H9 (cell line): ENCODE results near the gene TBC1D8. TPM values are rescaled to one million over a fixed set of nuclear protein-coding genes. Genes with fewer than 3 reads are reported as not detected.

Source experiments
- DNase-seq: peaks from one replicate; pipeline ENCODE4 v3.0.0-alpha.2; 2017
- H2AFZ ChIP-seq: one replicate; pipeline ENCODE4 v1.6.1; 2013; ENCODE audit warnings: mild to moderate bottlenecking, low read length, control low read depth, moderate library complexity
- H2AK5ac ChIP-seq: 2 replicates; pipeline ENCODE4 v1.6.1; 2013; ENCODE audit warnings: low read length, control low read depth, mixed read lengths; ENCODE audit not compliant: insufficient read length
- H2BK120ac ChIP-seq: one replicate; pipeline ENCODE4 v1.6.1; 2013; ENCODE audit warnings: low read depth, mild to moderate bottlenecking, low read length, control low read depth, inconsistent platforms; ENCODE audit not compliant: poor library complexity, severe bottlenecking
- H2BK12ac ChIP-seq: 2 replicates; pipeline ENCODE4 v1.6.1; 2013; ENCODE audit warnings: low read length, control low read depth, mixed read lengths, low read depth; ENCODE audit not compliant: insufficient read length
- H2BK15ac ChIP-seq: 2 replicates; pipeline ENCODE4 v1.6.1; 2013; ENCODE audit warnings: low read depth, low read length, control low read depth
- H2BK20ac ChIP-seq: one replicate; pipeline ENCODE4 v1.6.1; 2013; ENCODE audit warnings: low read depth, mild to moderate bottlenecking, low read length, control low read depth, inconsistent platforms; ENCODE audit not compliant: poor library complexity, severe bottlenecking
- H2BK5ac ChIP-seq: 2 replicates; pipeline ENCODE4 v1.6.1; 2013; ENCODE audit warnings: low read length, control low read depth, mixed read lengths; ENCODE audit not compliant: insufficient read length
- H3K14ac ChIP-seq: 2 replicates; pipeline ENCODE4 v1.6.1; 2013; ENCODE audit warnings: low read length, control low read depth; ENCODE audit not compliant: insufficient read depth
- H3K18ac ChIP-seq: 2 replicates; pipeline ENCODE4 v1.6.1; 2013; ENCODE audit warnings: low read depth, mild to moderate bottlenecking, mixed read lengths, low read length, control low read depth; ENCODE audit not compliant: insufficient read length
- H3K23ac ChIP-seq: 2 replicates; pipeline ENCODE4 v1.6.1; 2013; ENCODE audit warnings: low read length, control low read depth, mixed read lengths, low read depth; ENCODE audit not compliant: insufficient read length
- H3K23me2 ChIP-seq: 2 replicates; pipeline ENCODE4 v1.6.1; 2013; ENCODE audit warnings: low read depth, mild to moderate bottlenecking, mixed read lengths, low read length, control low read depth; ENCODE audit not compliant: insufficient read length, poor library complexity, severe bottlenecking
- H3K27ac ChIP-seq: 2 replicates; pipeline ENCODE4 v1.5.1; 2013; ENCODE audit warnings: low read length, control low read depth, mixed read lengths, low read depth; ENCODE audit not compliant: insufficient read length
- H3K27me3 ChIP-seq: 2 replicates; pipeline ENCODE4 v1.6.1; 2013; ENCODE audit warnings: low read length, control low read depth, inconsistent platforms; ENCODE audit not compliant: insufficient read depth
- H3K4ac ChIP-seq: 2 replicates; pipeline ENCODE4 v1.6.1; 2013; ENCODE audit warnings: low read depth, mild to moderate bottlenecking, control low read depth, inconsistent platforms, low read length, moderate library complexity
- H3K4me1 ChIP-seq: 2 replicates; pipeline ENCODE4 v1.6.1; 2013; ENCODE audit warnings: low read length, control low read depth, inconsistent platforms; ENCODE audit not compliant: insufficient read depth
- H3K4me2 ChIP-seq: 2 replicates; pipeline ENCODE4 v1.6.1; 2013; ENCODE audit warnings: low read length, control low read depth, mixed read lengths; ENCODE audit not compliant: insufficient read length, insufficient read depth
- H3K56ac ChIP-seq: 2 replicates; pipeline ENCODE4 v1.6.1; 2013; ENCODE audit warnings: low read depth, mild to moderate bottlenecking, mixed read lengths, low read length, control low read depth; ENCODE audit not compliant: insufficient read length
- H3K79me1 ChIP-seq: 2 replicates; pipeline ENCODE4 v1.6.1; 2013; ENCODE audit warnings: low read depth, mild to moderate bottlenecking, moderate library complexity, low read length, control low read depth, inconsistent platforms; ENCODE audit not compliant: insufficient read depth, poor library complexity, severe bottlenecking
- H3K79me2 ChIP-seq: 2 replicates; pipeline ENCODE4 v1.6.1; 2013; ENCODE audit warnings: low read length, control low read depth, inconsistent platforms; ENCODE audit not compliant: insufficient read depth
- H3K9ac ChIP-seq: 2 replicates; pipeline ENCODE4 v1.6.1; 2013; ENCODE audit warnings: low read length, control low read depth, mixed read lengths; ENCODE audit not compliant: insufficient read length; ENCODE audit errors: extremely low read depth
- H3K9me3 ChIP-seq: one replicate; pipeline ENCODE4 v1.6.1; 2013; ENCODE audit warnings: low read depth, low read length, inconsistent platforms; ENCODE audit not compliant: control insufficient read depth
- H3T11ph ChIP-seq: one replicate; pipeline ENCODE4 v1.6.1; 2013; ENCODE audit warnings: mild to moderate bottlenecking, low read length, control low read depth, inconsistent platforms
- H4K20me1 ChIP-seq: one replicate; pipeline ENCODE4 v1.6.1; 2013; ENCODE audit not compliant: control insufficient read depth, insufficient read length, insufficient read depth
- H4K5ac ChIP-seq: 2 replicates; pipeline ENCODE4 v1.6.1; 2013; ENCODE audit warnings: low read depth, mild to moderate bottlenecking, mixed read lengths, low read length, control low read depth; ENCODE audit not compliant: insufficient read length
- H4K8ac ChIP-seq: replicated peaks from 2 replicates; pipeline ENCODE4 v1.6.1; 2013; ENCODE audit warnings: low read length, control low read depth, mixed read lengths, low read depth; ENCODE audit not compliant: insufficient read length
- H4K91ac ChIP-seq: 2 replicates; pipeline ENCODE4 v1.6.1; 2013; ENCODE audit warnings: low read depth, mild to moderate bottlenecking, moderate library complexity, mixed read lengths, low read length, control low read depth; ENCODE audit not compliant: insufficient read length
- H3K27ac Mint-ChIP-seq, 3 experiments: 2 replicates in 2 of 3; 3 replicates in 1 of 3; pipeline ENCODE4 v1.8.0; 2020 to 2021; ENCODE audit warnings: mixed read lengths in 3 of 3, mild to moderate bottlenecking in 1 of 3, moderate library complexity in 1 of 3
- H3K27me3 Mint-ChIP-seq: 2 replicates; pipeline ENCODE4 v1.8.0; 2021; ENCODE audit warnings: low read depth, mild to moderate bottlenecking, moderate library complexity, mixed read lengths
- H3K36me3 Mint-ChIP-seq, 3 experiments: 2 replicates in 2 of 3; 3 replicates in 1 of 3; pipeline ENCODE4 v1.8.0; 2020 to 2021; ENCODE audit warnings: low read depth in 3 of 3, mixed read lengths in 3 of 3; ENCODE audit not compliant: insufficient read depth in 1 of 3
- H3K4me1 Mint-ChIP-seq, 2 experiments: 2 replicates each; pipeline ENCODE4 v1.8.0; 2020; ENCODE audit warnings: mixed read lengths in 2 of 2
- H3K4me3 Mint-ChIP-seq, 2 experiments: 2 replicates in 1 of 2; 3 replicates in 1 of 2; pipeline ENCODE4 v1.8.0; 2020 to 2021; ENCODE audit warnings: mild to moderate bottlenecking in 2 of 2, mixed read lengths in 2 of 2, moderate library complexity in 1 of 2
- H3K9me3 Mint-ChIP-seq, 2 experiments: 2 replicates in 1 of 2; 3 replicates in 1 of 2; pipeline ENCODE4 v1.8.0; 2020; ENCODE audit warnings: mild to moderate bottlenecking in 2 of 2, mixed read lengths in 2 of 2, moderate library complexity in 1 of 2
- CTCF ChIP-seq: fragments of 200-600 bp; sonication (generic); conservative IDR thresholded peaks from 3 replicates; pipeline ENCODE4 v1.8.0; 2021; ENCODE audit warnings: antibody characterized with exemption, mild to moderate bottlenecking
- WGBS: extraction: QIAGEN DNeasy Blood & Tissue Kit; methylation state at CpG from one replicate; pipeline ENCODE4 v1.1.7; 2013; ENCODE audit warnings: missing lambda C conversion rate, low lambda C conversion rate, mixed read lengths; ENCODE audit not compliant: insufficient read length; ENCODE audit errors: extremely low coverage; 5-methylcytosine and 5-hydroxymethylcytosine counted together
- total RNA-seq: library from RNA; stranded (reverse); gene quantifications from 2 replicates; pipeline ENCODE4 v1.2.1, GENCODE V29; 2021

TBC1D8 gene
- total RNA-seq, 1 experiment from 2014 or later, result 16.6 TPM

GRCh38 chr2:101040761-101041160, 110.4 kb downstream of the TBC1D8 start:
- no peak overlapping the region for H2BK5ac ChIP-seq
- H3K9ac ChIP-seq, result no peak overlapping the region
- no peaks in the 10 kb centered on the region for H3K27me3 Mint-ChIP-seq
- no peaks in the 10 kb centered on the region; a peak in 1 of 5 replicates for H3K9me3 Mint-ChIP-seq
- no peak overlapping the region for H2BK15ac ChIP-seq
- H4K8ac ChIP-seq, result no peak overlapping the region
- no peaks in the 10 kb centered on the region; the same call in 1 of the 2 replicates for H3K4me1 ChIP-seq
- no peak for TF ChIP-seq CTCF
- no peaks in the 10 kb centered on the region for H3K27me3 ChIP-seq
- no peak overlapping the region for H4K5ac ChIP-seq
- H4K91ac ChIP-seq, result no peak overlapping the region
- no peaks in the 10 kb centered on the region for H3K79me1 ChIP-seq
- no peak overlapping the region for H3K4me2 ChIP-seq
- no peak overlapping the region for H3K27ac ChIP-seq
- H3K4ac ChIP-seq, result no peak overlapping the region
- no peak overlapping the region for H3K4me3 Mint-ChIP-seq
- no peak overlapping the region for H2AK5ac ChIP-seq
- H3K18ac ChIP-seq, result no peak overlapping the region
- H4K20me1 ChIP-seq, result no peaks in the 10 kb centered on the region
- H2AFZ ChIP-seq, result no peak overlapping the region
- H2BK120ac ChIP-seq, result no peak overlapping the region
- H3K14ac ChIP-seq, result no peak overlapping the region
- H3K79me2 ChIP-seq, result no peaks in the 10 kb centered on the region
- H3T11ph ChIP-seq, result no peak overlapping the region
- no CpG with 5 or more reads among the region's 6 CpGs for WGBS
- H3K4me1 Mint-ChIP-seq, result no peaks in the 10 kb centered on the region
- no peak overlapping the region for H3K23ac ChIP-seq
- DNase-seq, result no peak
- peaks cover 17 to 24% (median 20%) of the 10 kb centered on the region in 3 experiments; a peak in 6 of 7 replicates for H3K36me3 Mint-ChIP-seq
- H3K23me2 ChIP-seq, result no peaks in the 10 kb centered on the region
- no peaks in the 10 kb centered on the region for H3K9me3 ChIP-seq
- H2BK12ac ChIP-seq, result no peak overlapping the region
- H3K56ac ChIP-seq, result no peak overlapping the region
- no peak overlapping the region for H2BK20ac ChIP-seq
- H3K27ac Mint-ChIP-seq, result no peak overlapping the region
